ENCODE results near the gene SELENOO. TPM values are rescaled to one million over a fixed set of nuclear protein-coding genes. Genes with fewer than 3 reads are reported as not detected.

The SELENOO gene
- total RNA-seq, 1 experiment from 2014 or later, result 19.0 TPM

- H3K9me3 ChIP-seq (ENCODE audit: control insufficient read depth, low read depth, low read length), result no peaks in the 10 kb centered on the region
- peaks cover 12 to 29% of the 10 kb centered on the region in 2 experiments for H3K4me1 Mint-ChIP-seq
- H2AFZ ChIP-seq (ENCODE audit: low read length), result no peak overlapping the region
- peaks cover 4 to 6% (median 5%) of the 10 kb centered on the region in 3 experiments for H3K36me3 Mint-ChIP-seq (ENCODE audit: insufficient read depth in 1 of 3, low read depth in 3 of 3)
- H2BK5ac ChIP-seq (ENCODE audit: insufficient read length, low read length), result no peak overlapping the region
- H3K27me3 Mint-ChIP-seq (ENCODE audit: low read depth), result no peaks in the 10 kb centered on the region; the same call in none of the 2 replicates
- H3K56ac ChIP-seq (ENCODE audit: insufficient read length, low read depth, low read length), result no peak overlapping the region
- DNase-seq, result no peak
- no peak overlapping the region for H3K18ac ChIP-seq (ENCODE audit: insufficient read length, low read depth, low read length)
- H3K4me2 ChIP-seq (ENCODE audit: insufficient read depth, insufficient read length, low read length), result no peak overlapping the region
- TF ChIP-seq CTCF (conservative IDR thresholded peaks at IDR 0.05), result no peak
- no peaks in the 10 kb centered on the region for H3K27me3 ChIP-seq (ENCODE audit: insufficient read depth, low read length)
- H3T11ph ChIP-seq (ENCODE audit: low read length), result no peak overlapping the region
- no peak overlapping the region for H4K8ac ChIP-seq (replicated peaks; ENCODE audit: insufficient read length, low read depth, low read length)
- no peak overlapping the region for H3K4me3 Mint-ChIP-seq
- peaks cover 5% of the 10 kb centered on the region; the same call in 1 of the 2 replicates for H3K79me2 ChIP-seq (ENCODE audit: insufficient read depth, low read length)
- WGBS (ENCODE audit: extremely low coverage, insufficient read length, low lambda C conversion rate), result no CpG with 5 or more reads among the region's 11 CpGs
- no peak overlapping the region for H3K27ac ChIP-seq (ENCODE audit: insufficient read length, low read depth, low read length)
- peaks cover 17% of the 10 kb centered on the region for H3K23me2 ChIP-seq (ENCODE audit: insufficient read length, low read depth, low read length, poor library complexity, severe bottlenecking)
- H2BK120ac ChIP-seq (ENCODE audit: low read depth, low read length, poor library complexity, severe bottlenecking), result no peak overlapping the region
- no peaks in the 10 kb centered on the region for H3K9me3 Mint-ChIP-seq
- no peak overlapping the region for H2BK12ac ChIP-seq (ENCODE audit: insufficient read length, low read depth, low read length)
- H3K14ac ChIP-seq (ENCODE audit: insufficient read depth, low read length), result no peak overlapping the region
- no peaks in the 10 kb centered on the region for H3K4me1 ChIP-seq (ENCODE audit: insufficient read depth, low read length)
- H3K79me1 ChIP-seq (ENCODE audit: insufficient read depth, low read depth, low read length, poor library complexity, severe bottlenecking), result no peaks in the 10 kb centered on the region
- H4K5ac ChIP-seq (ENCODE audit: insufficient read length, low read depth, low read length), result no peak overlapping the region
- no peaks in the 10 kb centered on the region for H4K20me1 ChIP-seq (ENCODE audit: control insufficient read depth, insufficient read depth, insufficient read length)
- H2BK20ac ChIP-seq (ENCODE audit: low read depth, low read length, poor library complexity, severe bottlenecking), result no peak overlapping the region
- no peak overlapping the region for H3K23ac ChIP-seq (ENCODE audit: insufficient read length, low read depth, low read length)
- H4K91ac ChIP-seq (ENCODE audit: insufficient read length, low read depth, low read length), result no peak overlapping the region
- no peak overlapping the region for H3K4ac ChIP-seq (ENCODE audit: low read depth, low read length)
- no peak overlapping the region for H2BK15ac ChIP-seq (ENCODE audit: low read depth, low read length)
- no peak overlapping the region for H3K27ac Mint-ChIP-seq
- H3K9ac ChIP-seq (ENCODE audit: extremely low read depth, insufficient read length, low read length), result no peak overlapping the region
- H2AK5ac ChIP-seq (ENCODE audit: insufficient read length, low read length), result no peak overlapping the region
Observed at GRCh38 chr22:50188356-50188755, 12.5 kb upstream of the SELENOO start.

All from H9 (cell line).